Stomach (tissue), 9 donors: ENCODE data around the gene OR2AT4. TPM values are rescaled to one million over a fixed set of nuclear protein-coding genes. Genes with fewer than 3 reads are reported as not detected.

ENCODE experiments used
- DNase-seq, 2 donors: peaks; one replicate each; pipeline versions ENCODE4 v3.0.0 to v3.0.0-alpha.2; 2013 to 2019
- H3K27ac ChIP-seq, 5 donors: fragments of 200-600 bp in 4 of 5; sonication (generic) in 4 of 5; one replicate each; pipeline ENCODE4 v1.5.1; 2013 to 2019; ENCODE audit warnings: mild to moderate bottlenecking in 1 of 5, moderate library complexity in 1 of 5
- H3K27me3 ChIP-seq, 3 donors: fragments of 200-600 bp; sonication (generic); one replicate each; pipeline ENCODE4 v1.5.1; 2017 to 2019; ENCODE audit warnings: mixed run types in 1 of 3
- H3K36me3 ChIP-seq, 4 donors: fragments of 200-600 bp; sonication (generic); 1 replicate in 3 of 4; 2 replicates in 1 of 4; pipeline ENCODE4 v1.5.1; 2016 to 2019
- H3K4me1 ChIP-seq, 4 donors: fragments of 200-600 bp; sonication (generic); one replicate each; pipeline ENCODE4 v1.5.1; 2016 to 2019
- H3K4me3 ChIP-seq, 4 donors: fragments of 200-600 bp; sonication (generic) in 3 of 4; one replicate each; pipeline ENCODE4 v1.5.1; 2016 to 2019; ENCODE audit warnings: mild to moderate bottlenecking in 1 of 4
- H3K9me3 ChIP-seq, 4 donors: fragments of 200-600 bp; sonication (generic); one replicate each; pipeline ENCODE4 v1.5.1; 2016 to 2019
- CTCF ChIP-seq, 7 experiments: fragments of 450-650 bp in 4 of 7; fragments of 200-600 bp in 3 of 7; sonication (generic) in 3 of 7; IDR thresholded peaks; one replicate each; pipeline ENCODE4 v1.5.1; 2016 to 2019; ENCODE audit warnings: antibody characterized with exemption in 7 of 7, control low read depth in 2 of 7, mild to moderate bottlenecking in 1 of 7
- EP300 ChIP-seq: sonication (generic); formaldehyde crosslinking; IDR thresholded peaks from one replicate; pipeline ENCODE4 v1.6.1; 2017; ENCODE audit warnings: antibody characterized with exemption
- POLR2A ChIP-seq, 4 donors: fragments of 450-650 bp; IDR thresholded peaks; one replicate each; pipeline ENCODE4 v1.6.1; 2016; ENCODE audit warnings: antibody characterized with exemption in 4 of 4, control low read depth in 2 of 4, mild to moderate bottlenecking in 1 of 4, moderate library complexity in 1 of 4
- POLR2AphosphoS5 ChIP-seq, 3 donors: sonication (generic); formaldehyde crosslinking; IDR thresholded peaks; one replicate each; pipeline ENCODE4 v1.6.1; 2016; ENCODE audit warnings: antibody characterized with exemption in 3 of 3
- WGBS, 5 donors: extraction: QIAGEN DNeasy Blood & Tissue Kit in 3 of 5; methylation state at CpG; one replicate each; pipeline versions ENCODE4 v1.1.5 to v1.1.7; 2013 to 2018; 5-methylcytosine and 5-hydroxymethylcytosine counted together
- intact Hi-C: fragments of 100-400 bp; cut with DNase I; formaldehyde crosslinking; loops from one replicate; pipeline ENCODE4 v1.15.1; 2023; ENCODE audit warnings: low total_unique reads
- polyA plus RNA-seq, 3 donors: library from polyadenylated mRNA; stranded (reverse); fragments of 200-250 nt; gene quantifications; one replicate each; pipeline ENCODE4 v1.2.3, GENCODE V29; 2013
- total RNA-seq, 5 donors: library from RNA; depleted of rRNA; stranded (reverse); fragments of >200 nt; gene quantifications; one replicate each; pipeline versions ENCODE4 v1.1.0 to v1.2.3, GENCODE V29; 2014 to 2016
- donor health status: healthy with polysubstance abuse.
- donor health status: Bipolar disorder and iron deficiency.
- donor health status: healthy.

The OR2AT4 gene
- total and polyA plus RNA-seq, 8 donors: not detected

GRCh38 chr11:75059299-75059698, 37.4 kb downstream of the OR2AT4 start:
- Histone ChIP-seq H3K9me3 (no peaks in the 10 kb centered on the region), H3K36me3 (no peaks in the 10 kb centered on the region), H3K27me3 (no peaks in the 10 kb centered on the region), H3K4me3 (no peak overlapping the region), H3K27ac (no peak overlapping the region), H3K4me1 (no peaks in the 10 kb centered on the region)
- no peak for DNase-seq
- intact Hi-C loops: no loop called here
- TF ChIP-seq EP300 (no peak), CTCF (IDR thresholded peaks at IDR 0.05) (no peak), POLR2A (IDR thresholded peaks at IDR 0.05) (no peak), POLR2AphosphoS5 (IDR thresholded peaks at IDR 0.05) (no peak)

- WGBS, 5 donors: 61 to 91% (median 81%) methylated on average over 3 of the region's 3 CpGs
- TF ChIP-seq EP300 (no peak), CTCF (IDR thresholded peaks at IDR 0.05) (no peak), POLR2A (IDR thresholded peaks at IDR 0.05) (no peak), POLR2AphosphoS5 (IDR thresholded peaks at IDR 0.05) (no peak)
- intact Hi-C loops: no loop called here
- Histone ChIP-seq H3K4me1 (no peaks in the 10 kb centered on the region), H3K9me3 (peaks cover 0 to 17% (median 10%) of the 10 kb centered on the region in 4 donors), H3K27me3 (no peaks in the 10 kb centered on the region), H3K4me3 (no peak overlapping the region), H3K27ac (no peak overlapping the region), H3K36me3 (no peaks in the 10 kb centered on the region)
- no peak for DNase-seq
Observed at GRCh38 chr11:75056814-75057213, 39.9 kb downstream of the OR2AT4 start.

GRCh38 chr11:75055511-75055910, 41.2 kb downstream of the OR2AT4 start:
- Histone ChIP-seq H3K9me3 (peaks cover 0 to 17% (median 10%) of the 10 kb centered on the region in 4 donors), H3K27me3 (no peaks in the 10 kb centered on the region), H3K36me3 (no peaks in the 10 kb centered on the region), H3K27ac (no peak overlapping the region), H3K4me3 (no peak overlapping the region), H3K4me1 (no peaks in the 10 kb centered on the region)
- DNase-seq: no peak
- 84 to 93% (median 90%) methylated on average over 6 of the region's 6 CpGs for WGBS, 5 donors
- intact Hi-C loops: no loop called here
- no peak for TF ChIP-seq EP300
- TF ChIP-seq POLR2A (IDR thresholded peaks at IDR 0.05): no peak
- no peak for TF ChIP-seq POLR2AphosphoS5 (IDR thresholded peaks at IDR 0.05)
- no peak for TF ChIP-seq CTCF (IDR thresholded peaks at IDR 0.05)

- intact Hi-C loops: no loop called here
- no peak overlapping the region for H3K27ac ChIP-seq
- H3K36me3 ChIP-seq: no peaks in the 10 kb centered on the region
- no peak for TF ChIP-seq CTCF (IDR thresholded peaks at IDR 0.05)
- no peak for TF ChIP-seq POLR2AphosphoS5 (IDR thresholded peaks at IDR 0.05)
- no peak for TF ChIP-seq POLR2A (IDR thresholded peaks at IDR 0.05)
- TF ChIP-seq EP300: no peak
- H3K4me1 ChIP-seq: peaks cover 0 to 4% (median 0%) of the 10 kb centered on the region in 4 donors
- 51 to 100% (median 96%) methylated on average over 1 of the region's 1 CpG for WGBS, 5 donors
- no peak overlapping the region for H3K4me3 ChIP-seq
- H3K27me3 ChIP-seq: no peaks in the 10 kb centered on the region
- H3K9me3 ChIP-seq: peaks cover 0 to 17% (median 10%) of the 10 kb centered on the region in 4 donors
- DNase-seq: no peak
Observed at GRCh38 chr11:75052457-75052856, 44.2 kb downstream of the OR2AT4 start.
